ENCODE results near the gene TMTC3.

DNA sequence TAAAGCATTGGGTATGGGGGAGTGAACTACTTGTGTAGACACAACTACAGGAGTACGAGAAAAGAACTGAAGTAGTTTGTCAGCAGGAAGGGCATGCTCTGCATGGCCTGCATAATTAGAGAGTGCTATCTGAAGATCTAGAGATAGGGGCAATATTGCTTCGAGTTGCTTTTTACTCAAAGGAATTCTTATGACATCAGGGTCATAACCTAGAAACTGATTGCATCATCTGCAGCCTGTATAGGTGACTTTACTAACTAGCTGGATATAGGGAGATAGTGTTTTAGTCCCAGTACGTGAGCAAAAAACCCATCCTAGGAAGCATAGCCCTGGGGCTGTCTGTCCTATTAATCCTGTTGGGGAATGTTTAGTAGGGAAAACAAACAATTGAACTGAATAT lies 39.8 kb downstream of the TMTC3 start:
- TF ChIP-seq EP300 (IDR thresholded peaks at IDR 0.05; ENCODE audit: borderline replicate concordance) (no peak), NFIC (IDR thresholded peaks at IDR 0.05) (no peak), RAD21 (IDR thresholded peaks at IDR 0.05; ENCODE audit: low read depth) (no peak), TEAD4 (IDR thresholded peaks at IDR 0.05) (no peak), TAF1 (IDR thresholded peaks at IDR 0.05; ENCODE audit: low read depth) (no peak), ZBTB7A (IDR thresholded peaks at IDR 0.05; ENCODE audit: low read depth) (no peak)
- TF ChIP-seq, protein P1, sequence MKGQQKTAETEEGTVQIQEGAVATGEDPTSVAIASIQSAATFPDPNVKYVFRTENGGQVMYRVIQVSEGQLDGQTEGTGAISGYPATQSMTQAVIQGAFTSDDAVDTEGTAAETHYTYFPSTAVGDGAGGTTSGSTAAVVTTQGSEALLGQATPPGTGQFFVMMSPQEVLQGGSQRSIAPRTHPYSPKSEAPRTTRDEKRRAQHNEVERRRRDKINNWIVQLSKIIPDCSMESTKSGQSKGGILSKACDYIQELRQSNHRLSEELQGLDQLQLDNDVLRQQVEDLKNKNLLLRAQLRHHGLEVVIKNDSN (IDR thresholded peaks at IDR 0.05): no peak
- TF ChIP-seq, protein P2, sequence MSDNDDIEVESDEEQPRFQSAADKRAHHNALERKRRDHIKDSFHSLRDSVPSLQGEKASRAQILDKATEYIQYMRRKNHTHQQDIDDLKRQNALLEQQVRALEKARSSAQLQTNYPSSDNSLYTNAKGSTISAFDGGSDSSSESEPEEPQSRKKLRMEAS (IDR thresholded peaks at IDR 0.05): no peak
- TF ChIP-seq, protein P3, sequence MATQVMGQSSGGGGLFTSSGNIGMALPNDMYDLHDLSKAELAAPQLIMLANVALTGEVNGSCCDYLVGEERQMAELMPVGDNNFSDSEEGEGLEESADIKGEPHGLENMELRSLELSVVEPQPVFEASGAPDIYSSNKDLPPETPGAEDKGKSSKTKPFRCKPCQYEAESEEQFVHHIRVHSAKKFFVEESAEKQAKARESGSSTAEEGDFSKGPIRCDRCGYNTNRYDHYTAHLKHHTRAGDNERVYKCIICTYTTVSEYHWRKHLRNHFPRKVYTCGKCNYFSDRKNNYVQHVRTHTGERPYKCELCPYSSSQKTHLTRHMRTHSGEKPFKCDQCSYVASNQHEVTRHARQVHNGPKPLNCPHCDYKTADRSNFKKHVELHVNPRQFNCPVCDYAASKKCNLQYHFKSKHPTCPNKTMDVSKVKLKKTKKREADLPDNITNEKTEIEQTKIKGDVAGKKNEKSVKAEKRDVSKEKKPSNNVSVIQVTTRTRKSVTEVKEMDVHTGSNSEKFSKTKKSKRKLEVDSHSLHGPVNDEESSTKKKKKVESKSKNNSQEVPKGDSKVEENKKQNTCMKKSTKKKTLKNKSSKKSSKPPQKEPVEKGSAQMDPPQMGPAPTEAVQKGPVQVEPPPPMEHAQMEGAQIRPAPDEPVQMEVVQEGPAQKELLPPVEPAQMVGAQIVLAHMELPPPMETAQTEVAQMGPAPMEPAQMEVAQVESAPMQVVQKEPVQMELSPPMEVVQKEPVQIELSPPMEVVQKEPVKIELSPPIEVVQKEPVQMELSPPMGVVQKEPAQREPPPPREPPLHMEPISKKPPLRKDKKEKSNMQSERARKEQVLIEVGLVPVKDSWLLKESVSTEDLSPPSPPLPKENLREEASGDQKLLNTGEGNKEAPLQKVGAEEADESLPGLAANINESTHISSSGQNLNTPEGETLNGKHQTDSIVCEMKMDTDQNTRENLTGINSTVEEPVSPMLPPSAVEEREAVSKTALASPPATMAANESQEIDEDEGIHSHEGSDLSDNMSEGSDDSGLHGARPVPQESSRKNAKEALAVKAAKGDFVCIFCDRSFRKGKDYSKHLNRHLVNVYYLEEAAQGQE (IDR thresholded peaks at IDR 0.05; ENCODE audit: low read depth): no peak
